Measurements from ENCODE around the gene MIOS.
A peak's percentile ranks its signal among the peaks of the same experiment; 100 is the strongest.
"Not testable (repeated sequence)": the region's sequence is repeated elsewhere in the genome, so short reads cannot be mapped to it uniquely, and the experiment has no call there.

Gene MIOS

DNA sequence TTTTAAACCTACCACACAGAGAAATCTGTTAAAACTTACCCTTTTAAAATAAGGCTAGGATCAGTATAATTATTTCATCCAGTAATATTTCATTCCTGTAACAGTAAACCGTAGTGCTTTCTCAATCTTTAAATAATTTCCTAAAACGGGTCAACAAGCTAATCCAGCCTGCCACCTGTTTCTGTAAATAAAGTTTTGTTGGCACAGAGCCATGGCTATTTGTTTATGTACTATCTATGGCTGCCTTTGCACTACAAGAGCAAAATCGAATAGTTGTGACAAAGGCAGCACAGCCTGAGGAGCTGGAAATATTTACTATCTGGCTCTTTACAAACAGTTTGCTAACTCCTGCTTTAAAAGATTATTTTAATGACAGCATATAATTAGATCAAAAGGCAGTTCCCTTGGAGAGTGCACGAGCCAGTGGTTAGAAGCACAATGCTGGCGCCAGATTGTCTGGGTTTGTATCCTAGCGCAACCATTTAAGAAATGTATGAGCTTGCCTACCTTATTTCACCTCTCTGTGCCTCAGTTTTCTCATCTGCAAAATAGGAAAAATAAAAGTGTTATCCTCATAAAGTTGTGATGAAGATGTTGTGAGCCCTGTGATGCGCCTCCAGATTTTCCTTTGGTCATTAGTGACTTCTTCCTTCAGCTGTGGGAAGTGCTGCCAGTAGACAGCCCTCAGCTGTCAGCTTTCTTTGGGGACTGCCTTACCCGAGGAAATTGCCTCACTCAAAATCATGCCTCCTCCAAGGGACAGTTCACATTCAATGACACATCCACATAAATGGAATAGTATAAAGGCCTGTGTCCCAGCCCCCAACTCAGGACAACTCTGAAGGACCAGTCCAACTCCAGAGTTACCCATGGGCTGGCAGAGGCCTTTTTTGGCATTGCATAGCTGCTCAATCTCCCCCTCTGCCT is 11.8 kb upstream of the MIOS start:
- DNase-seq, result peak; percentile 100

DNA sequence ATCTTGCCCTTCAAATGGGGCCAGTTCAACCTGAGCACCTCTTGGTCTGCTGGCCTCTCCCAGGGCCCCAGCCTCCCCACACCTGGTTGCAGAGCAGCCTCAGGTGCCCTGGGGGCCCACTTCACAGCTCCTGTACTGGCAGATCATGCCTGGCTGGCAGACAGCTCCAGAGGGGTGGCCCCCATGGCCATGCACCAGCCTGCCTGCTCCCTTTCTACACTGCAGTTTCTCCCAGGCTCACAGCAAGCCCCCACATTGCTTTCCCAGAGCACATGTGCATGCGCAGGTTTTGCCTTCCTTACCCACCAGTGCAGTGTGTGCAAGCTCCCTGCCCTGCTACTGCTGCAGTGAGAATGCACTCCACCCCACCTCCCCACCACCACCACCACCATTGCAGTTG is 9.8 kb upstream of the MIOS start:
- DNase-seq, result no peak

DNA sequence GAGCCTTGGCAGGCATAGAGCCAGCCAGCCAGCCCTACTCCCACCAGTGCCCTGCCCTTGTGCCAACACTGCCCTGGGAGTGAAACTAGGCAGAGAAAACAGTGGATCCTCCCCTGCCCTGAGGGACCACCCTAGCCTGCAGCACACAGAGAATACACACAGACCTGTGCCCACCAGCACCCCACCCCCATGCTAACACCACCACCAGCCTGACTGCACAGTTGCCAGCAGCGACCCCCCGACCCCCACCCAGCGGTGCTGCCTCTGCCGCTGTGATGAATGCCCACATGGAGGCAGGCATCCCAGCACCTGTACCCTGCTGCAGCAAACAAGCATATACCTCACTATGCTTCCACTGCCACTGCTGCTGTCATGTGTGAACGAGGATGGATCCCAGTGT is 9.4 kb upstream of the MIOS start:
- no peak for DNase-seq

DNA sequence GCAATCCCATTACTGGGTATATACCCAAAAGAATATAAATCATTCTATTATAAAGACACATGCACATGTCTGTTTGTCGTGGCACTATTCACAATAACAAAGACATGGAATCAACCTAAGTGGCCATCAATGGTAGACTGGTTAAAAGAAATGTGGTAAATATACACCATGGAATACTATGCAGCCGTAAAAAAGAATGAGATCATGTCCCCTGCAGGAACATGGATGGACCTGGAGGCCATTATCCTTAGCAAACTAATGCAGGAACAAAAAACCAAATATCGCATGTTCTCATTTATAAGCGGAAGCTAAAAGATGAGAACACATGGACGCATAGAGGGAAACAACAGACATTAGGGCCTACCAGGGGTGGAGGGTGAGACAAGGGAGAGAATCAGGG is 5.1 kb upstream of the MIOS start:
- DNase-seq, result not testable (repeated sequence)

DNA sequence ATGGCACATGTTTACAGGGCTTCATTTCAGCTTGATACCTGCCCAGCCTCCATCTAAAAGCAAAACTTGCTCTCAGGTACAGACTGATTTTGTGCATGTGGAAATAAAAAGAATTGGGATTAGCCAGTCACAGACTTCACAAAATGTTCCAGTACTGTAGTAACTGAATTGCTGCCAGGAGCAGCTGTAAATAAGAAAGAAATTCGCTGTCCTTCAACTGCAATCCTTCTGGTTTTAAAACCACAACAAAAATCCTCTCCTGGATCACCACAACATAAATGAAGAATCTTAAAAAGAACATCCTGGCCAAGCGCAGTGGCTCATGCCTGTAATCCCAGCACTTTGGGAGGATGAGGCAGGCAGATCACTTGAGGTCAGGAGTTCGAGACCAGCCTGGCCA is 3.9 kb upstream of the MIOS start:
- no peak for DNase-seq

DNA sequence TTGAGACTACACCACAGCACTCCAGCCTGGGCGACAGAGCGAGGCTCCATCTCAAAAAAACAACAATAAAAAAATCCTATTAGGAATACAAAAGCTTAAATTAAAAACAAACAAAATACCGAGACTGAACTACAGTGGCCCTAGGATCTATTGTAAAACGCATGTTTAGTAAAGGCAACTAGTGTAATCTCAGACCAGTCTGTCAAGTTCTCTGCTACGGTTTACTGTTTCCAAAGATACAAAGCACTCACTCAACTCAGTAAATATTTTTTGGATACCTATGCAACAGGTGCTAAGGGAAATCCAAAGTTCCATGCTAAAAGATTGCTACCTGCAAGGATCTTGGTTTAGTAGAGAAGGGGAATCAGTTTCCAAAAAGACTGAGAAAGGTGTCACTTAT is 3.4 kb upstream of the MIOS start:
- no peak for DNase-seq

DNA sequence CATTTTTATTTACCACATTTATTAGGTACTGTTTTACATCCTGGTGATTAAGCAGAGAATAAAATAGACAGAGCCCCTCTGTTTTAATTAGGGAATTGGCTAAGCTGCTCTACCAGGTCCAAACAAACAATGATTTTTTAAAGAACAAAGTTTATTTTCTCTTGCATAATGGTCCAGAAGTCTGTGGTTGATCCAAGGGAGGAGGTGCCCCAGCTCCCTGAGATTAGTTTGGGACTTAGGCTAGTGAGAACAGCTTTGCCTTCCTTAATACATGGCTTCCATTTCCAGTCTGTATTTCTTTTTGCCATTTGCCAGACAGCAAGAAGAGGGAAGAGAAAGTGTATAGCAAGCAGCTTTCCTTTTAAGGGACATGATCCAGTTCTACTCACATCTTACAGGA is 2.9 kb upstream of the MIOS start:
- DNase-seq, result peak; percentile 55

DNA sequence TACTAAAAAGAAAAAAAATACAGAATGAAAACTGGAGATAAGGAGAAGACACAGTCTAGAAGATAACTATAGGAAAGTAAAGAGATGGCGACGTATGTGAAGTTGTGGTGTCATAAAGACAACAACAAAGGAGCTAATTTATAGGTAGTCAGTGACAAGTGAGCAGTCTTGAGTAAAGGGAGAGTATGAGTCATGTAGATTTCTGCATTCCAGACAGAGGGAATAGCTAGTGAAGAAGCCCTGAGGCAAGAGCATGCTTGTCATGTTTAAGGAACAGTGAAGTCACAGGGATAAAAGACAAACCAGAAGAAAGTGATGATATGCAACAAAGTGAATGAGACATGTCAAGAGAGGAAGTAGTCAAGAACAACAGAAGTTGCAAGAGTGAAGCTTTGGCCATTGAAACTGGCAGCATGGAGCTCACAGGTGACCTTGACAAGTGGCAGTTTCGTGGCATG is 2.3 kb upstream of the MIOS start:
- DNase-seq, result no peak

DNA sequence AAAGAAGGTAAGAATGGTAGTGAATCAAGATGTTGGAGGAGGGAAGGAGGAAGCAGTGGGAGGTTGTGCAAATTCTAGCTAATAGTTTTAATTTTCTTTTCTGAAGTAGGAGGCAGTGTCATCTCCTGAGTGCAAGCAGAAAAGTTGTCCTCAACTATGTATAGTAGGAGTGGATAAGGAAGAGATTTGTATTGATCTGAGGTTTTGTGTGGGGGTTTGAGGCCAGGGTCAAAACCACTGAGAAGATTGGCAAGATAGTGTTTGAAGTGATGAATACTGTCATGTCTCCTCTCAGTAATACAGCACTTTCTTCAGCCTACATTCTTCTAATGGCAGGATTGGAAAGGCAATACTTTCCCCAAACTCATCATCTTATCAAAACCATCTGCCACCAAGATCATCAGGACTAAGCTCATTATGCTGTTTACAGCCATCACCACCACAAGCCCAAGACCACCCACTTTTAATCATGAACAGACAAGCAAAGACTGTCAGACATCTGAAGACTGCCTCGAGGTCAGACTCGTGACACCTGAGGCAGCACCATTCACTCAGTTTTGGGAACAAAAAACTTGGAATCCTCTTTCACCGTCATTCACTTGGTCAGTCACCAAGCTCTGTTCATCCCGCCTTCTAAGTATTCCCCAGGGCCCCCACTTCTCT is 1.5 kb upstream of the MIOS start:
- peak; percentile 97 for DNase-seq

DNA sequence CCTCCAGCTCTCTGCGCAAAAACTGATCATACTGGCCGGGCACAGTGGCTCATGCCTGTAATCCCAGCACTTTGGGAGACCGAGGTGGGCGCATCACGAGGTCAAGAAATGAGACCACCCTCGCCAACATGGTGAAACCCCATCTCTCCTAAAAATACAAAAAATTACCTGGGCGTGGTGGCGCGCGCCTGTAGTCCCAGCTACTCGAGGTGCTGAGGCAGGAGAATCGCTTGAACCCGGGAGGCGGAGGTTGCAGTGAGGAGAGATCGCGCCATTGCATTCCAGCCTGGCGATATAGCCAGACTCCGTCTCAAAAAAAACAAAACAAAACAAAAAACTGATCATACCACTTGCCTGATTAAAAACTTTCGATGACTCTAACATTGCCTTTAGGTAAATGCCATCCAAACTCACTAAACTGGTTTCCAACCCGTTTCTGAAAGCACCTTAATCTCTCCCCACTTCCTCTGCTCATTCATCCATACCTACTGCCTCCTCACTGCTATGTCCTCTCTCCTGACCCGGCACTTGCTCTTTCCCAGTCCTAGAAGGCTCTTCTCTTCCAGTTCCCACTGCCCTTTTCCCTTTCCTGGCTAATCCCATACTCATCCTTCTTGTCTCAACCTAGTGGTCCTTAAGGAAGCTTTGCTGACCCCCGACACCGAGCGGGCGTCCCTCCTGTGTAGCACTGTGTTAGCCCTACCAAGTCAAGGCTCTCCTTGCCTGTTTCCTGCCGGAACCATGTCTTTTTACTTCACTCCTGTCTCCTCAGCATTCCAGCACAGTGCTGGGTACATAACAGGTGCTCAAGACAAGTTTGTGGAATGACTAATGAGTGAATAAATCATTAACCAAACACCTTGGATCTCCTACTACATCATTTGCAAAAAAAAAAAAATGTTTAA is 686 bp upstream of the MIOS start:
- DNase-seq, result peak; percentile 63

DNA sequence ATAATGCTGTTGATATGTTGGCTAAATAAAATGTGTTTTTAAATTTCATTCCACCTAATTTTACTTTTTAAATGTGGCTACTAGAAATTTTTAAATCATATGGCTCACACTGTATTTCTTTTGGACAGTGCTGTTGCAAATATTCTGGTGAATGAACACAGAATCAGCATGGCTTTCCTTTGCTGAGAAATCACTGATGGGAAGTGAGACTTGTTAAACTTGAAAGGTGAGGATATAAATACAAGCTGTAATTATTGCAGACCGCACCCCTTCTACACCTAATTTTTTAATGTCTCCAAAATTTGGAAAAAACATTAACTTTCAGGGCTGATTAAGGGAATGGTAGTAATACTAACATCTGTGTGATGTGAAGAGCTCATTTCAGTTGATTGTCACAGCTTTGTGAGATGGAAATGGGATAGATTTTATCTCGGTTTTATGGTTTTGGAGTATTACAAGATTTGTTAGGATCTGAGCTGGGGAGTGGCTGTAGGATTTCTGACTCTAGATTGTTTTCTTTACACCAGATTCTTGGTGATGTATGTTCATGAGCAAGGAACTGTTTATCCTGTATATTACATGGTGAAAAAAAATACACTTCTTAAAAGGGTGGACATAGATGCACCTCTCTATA is 1.3 kb downstream of the MIOS start:
- no peak for DNase-seq

DNA sequence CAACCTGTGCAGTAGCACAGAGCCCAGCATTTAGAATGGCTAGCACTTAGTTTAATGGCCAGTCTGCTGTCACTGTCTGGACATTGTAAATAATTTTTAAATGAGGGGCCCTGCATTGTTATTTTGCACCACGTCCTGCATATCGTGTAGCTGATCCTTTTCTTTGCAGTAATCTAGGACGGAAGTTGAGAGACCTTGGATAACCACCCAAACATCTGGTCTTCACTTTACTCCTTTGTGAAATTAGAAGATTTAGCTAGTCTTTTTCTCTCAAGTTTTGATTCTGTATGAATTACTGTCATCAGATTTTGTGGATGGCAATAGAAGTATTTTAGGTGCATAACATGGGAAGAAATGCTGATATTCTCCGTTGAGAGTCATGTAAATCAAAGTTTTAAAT is 1.9 kb downstream of the MIOS start:
- peak; percentile 28 for DNase-seq

DNA sequence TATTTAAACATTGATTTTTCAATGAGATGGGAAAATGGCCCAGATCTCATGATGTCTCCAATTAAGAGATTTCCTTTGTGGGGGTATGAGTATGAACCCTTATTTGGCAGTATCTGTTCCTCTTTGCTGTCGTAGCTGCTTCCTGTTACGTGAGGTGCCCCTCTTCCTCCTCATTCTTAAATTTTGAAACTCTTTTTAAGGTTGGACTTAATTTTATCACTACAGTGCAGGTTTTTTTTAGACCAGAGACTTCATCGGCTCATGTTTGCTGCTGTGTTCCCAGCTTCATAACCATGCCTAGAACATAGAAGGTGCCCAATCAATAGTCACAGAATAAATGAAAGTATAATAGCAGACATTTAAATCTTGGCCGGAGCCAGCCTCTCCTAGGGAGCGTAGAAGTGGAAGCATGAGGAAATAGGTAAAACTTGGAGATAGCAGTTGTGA is 2.4 kb downstream of the MIOS start:
- DNase-seq, result peak; percentile 16

DNA sequence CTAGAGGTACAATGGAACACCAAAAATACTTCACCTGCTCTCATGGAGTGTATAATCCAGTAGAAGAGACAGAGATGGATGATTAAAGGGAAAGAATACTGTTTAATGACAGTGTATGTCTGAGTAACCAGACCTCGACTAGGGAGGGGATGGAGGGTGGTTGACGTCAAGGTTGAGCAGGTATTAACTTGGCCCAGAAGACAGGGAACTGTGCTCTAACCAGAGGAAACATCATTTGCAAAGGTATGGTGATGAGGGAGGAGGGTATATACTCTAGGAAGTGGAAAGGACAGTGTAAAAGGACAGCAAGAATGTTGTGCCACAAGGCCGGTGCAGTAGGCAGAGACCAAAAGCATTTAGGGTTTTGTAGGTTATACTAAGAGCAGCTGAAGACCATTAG is 2.9 kb downstream of the MIOS start:
- peak; percentile 34 for DNase-seq

DNA sequence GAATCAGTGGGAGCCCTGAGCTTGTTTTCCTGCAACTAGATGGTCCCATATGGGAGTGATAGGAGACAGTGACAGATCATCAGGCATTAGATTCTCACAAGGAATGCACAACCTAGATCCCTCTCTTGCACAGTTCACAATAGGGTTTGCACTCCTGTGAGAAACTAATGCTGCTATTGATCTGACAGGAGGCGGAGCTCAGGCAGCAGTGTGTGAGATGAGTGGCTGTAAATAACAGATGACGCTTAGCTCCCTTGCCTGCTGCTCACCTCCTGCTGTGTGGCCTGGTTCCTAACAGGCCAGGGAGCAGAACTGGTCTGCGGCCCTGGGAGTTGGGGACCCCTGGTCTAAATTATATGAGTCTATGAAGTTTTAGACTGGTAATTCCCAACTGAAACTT is 3.9 kb downstream of the MIOS start:
- DNase-seq, result peak; percentile 84

DNA sequence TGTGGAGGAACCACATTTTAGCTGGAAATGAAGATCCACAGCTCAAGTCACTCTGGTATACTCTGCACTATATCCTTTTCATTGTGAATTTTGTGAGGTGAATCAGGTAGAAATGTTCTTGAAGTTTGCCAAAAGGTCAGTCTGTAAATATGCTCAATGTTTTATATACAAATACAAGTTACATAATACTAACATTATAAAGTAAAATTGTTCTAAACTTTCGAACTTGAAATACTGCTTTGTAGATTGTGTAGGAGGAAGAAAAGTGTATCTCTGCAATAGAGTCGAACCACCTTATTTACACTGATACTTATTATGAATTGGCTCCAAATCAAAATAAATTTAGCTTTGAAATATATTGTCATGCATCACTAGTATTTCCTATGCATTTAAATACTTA is 7.0 kb downstream of the MIOS start:
- no peak for DNase-seq

DNA sequence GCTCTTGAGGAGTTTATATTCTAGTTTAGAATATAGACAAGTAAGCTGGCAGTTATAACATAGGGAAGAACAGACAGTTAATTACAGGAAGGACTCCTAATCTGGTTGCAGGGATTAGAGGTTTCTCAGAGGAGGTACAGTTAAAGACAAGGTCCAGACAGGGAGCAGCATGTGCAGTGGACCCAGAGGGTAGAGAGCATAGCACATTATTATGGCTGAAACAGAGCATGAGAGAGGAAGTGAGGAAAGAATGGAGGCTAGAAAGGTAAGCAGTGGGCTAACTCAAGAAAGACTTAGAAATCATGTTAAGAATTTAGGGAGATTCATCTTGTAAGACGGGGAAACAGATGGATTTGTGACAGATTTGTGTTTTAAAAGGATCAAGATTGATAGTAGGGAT is 9.7 kb downstream of the MIOS start:
- DNase-seq, result peak; percentile 96

DNA sequence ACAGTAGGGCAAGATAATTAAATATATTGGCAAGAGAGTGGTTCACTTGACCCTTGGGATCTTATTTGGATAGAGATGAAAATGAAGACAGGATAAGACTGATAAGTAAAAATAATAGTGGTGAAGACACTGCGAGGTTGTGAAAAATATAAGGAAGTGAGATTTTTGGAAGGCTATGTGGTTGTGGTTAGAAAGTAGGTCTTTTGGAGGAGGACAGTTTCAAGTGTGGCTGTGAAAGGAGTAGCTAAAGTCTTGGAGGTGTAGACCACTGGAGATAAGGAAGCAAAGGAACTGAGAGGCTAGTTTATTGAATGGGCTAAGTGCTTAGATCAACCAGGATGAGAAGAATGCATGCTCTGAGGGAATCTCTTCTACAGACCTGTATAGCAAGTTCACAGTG is 11.2 kb downstream of the MIOS start:
- no peak for DNase-seq

DNA sequence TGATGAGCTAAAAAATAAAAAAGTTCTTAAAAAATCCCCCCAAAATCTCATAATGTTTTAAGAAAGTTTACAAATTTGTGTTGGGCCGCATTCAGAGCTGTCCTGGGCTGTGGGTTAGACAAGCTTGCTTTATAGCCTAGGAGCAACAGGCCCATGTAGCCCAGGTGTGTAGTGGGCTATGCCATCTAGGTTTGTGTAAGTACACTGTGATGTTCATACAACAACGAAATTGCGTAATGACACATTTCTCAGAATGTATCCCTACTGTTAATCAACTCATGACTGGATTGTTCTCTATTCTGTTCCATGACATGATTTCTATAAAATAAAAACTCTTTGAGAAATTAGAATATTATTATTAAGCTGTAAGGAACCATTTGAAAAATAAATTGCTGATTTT is 13.0 kb downstream of the MIOS start:
- DNase-seq, result no peak

DNA sequence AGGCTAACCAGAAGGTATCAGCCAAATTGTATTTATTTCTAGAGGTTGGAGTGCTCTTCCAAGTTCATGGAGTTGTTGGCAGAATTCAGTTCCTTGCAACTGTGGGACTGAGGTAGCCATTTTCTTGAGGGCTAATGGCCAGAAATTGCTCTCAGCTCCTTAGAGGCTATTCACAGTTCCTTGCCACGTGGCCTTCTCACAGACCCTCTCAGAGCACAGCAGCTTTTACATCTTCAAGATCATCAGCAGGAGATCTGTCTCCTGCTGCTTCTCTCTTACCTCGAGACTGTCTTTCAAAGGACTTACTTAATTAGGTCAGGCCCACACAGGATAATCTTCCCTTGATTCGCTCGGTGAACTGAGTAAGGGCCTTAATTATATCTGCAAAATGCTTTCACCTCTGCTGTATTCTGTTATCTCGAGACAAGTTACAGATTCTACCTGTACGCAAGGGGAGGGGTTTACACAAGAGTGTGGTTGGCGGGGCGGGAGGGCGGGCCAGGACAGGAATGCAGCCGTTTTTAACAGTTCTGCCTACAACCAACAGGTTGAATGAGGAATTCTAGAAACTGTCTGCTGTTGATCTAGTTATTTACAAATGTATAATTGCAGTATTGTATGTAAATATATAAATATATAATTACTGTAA is 15.0 kb downstream of the MIOS start:
- DNase-seq, result peak; percentile 92

DNA sequence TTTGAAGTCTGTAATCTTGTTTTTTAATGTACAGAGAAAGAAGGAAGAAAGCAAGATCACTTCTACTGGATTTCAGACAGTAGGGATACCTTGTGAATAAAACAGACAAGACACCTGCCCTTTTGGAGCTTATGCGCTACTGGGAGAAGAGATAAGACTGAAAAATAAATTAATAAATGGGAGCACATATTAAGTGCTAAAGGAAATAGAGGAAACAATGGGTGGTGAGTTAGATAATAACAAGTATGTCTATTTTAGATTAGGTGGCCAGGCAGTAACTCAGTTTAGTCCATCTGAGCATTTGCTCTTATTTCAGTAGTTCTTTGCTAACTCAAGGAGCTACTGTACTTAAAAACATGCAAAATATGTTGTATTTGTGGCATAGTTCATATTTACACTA is 15.9 kb downstream of the MIOS start:
- DNase-seq, result no peak

DNA sequence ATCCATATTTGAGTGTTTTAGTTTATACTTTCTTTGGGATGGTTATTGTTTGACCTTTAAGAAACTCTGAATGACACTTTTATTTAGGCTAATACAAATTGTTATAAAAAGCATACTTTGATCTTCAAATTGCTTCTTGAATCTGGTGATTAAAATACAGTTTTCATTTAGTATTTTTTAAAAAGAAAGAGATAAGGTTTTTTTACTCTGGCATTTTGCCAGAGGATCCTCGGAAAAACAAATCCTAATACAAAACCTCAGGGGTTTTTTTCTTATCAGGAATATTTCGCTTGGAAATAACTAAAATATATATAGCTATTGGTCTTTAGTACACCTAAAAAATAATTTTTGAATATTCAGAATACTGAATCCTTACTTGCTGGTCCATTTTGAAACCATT is 17.0 kb downstream of the MIOS start:
- DNase-seq, result no peak
